CD8-positive, alpha-beta memory T cell (primary cell): ENCODE results near the gene ABHD2. TPM values are rescaled to one million over a fixed set of nuclear protein-coding genes. Genes with fewer than 3 reads are reported as not detected.

ENCODE experiments used
- CTCF ChIA-PET: fragments of 350-600 bp; sonication (Branson Sonifier 250); formaldehyde crosslinking; loops from one replicate; lab custom pipeline; 2021; ENCODE audit warnings: antibody characterized with exemption; lab: Charles Lee
- POLR2A ChIA-PET: fragments of 350-600 bp; sonication (Branson Sonifier 250); formaldehyde crosslinking; loops from one replicate; lab custom pipeline; 2021; ENCODE audit warnings: antibody characterized with exemption; lab: Charles Lee
- DNase-seq, 5 donors: peaks; one replicate each; pipeline versions ENCODE4 v3.0.0 to v3.0.0-alpha.2; 2020 to 2022; ENCODE audit warnings: mixed read lengths in 1 of 5
- H3K27ac ChIP-seq: one replicate; pipeline ENCODE4 v1.7.0; 2013; ENCODE audit warnings: low read depth, mild to moderate bottlenecking, low read length, moderate library complexity
- H3K27me3 ChIP-seq: 2 replicates; pipeline ENCODE4 v1.7.0; 2013; ENCODE audit warnings: low read length, mild to moderate bottlenecking; ENCODE audit not compliant: insufficient read depth, poor library complexity, severe bottlenecking
- H3K36me3 ChIP-seq: 2 replicates; pipeline ENCODE4 v1.7.0; 2013; ENCODE audit warnings: mild to moderate bottlenecking, low read length, moderate library complexity; ENCODE audit not compliant: insufficient read depth
- H3K4me1 ChIP-seq: 2 replicates; pipeline ENCODE4 v1.7.0; 2013; ENCODE audit warnings: mild to moderate bottlenecking, low read length, moderate library complexity; ENCODE audit not compliant: insufficient read depth
- H3K4me3 ChIP-seq: 2 replicates; pipeline ENCODE4 v1.7.0; 2013; ENCODE audit warnings: mild to moderate bottlenecking, low read length
- H3K9me3 ChIP-seq: 2 replicates; pipeline ENCODE4 v1.7.0; 2013; ENCODE audit warnings: mild to moderate bottlenecking, low read length
- H3K27ac Mint-ChIP-seq, 8 donors: one replicate each; pipeline ENCODE4 v1.8.0; 2020 to 2021; ENCODE audit warnings: mixed read lengths in 8 of 8, mild to moderate bottlenecking in 6 of 8, inconsistent platforms in 3 of 8, moderate library complexity in 3 of 8
- H3K27me3 Mint-ChIP-seq, 2 donors: one replicate each; pipeline ENCODE4 v1.8.0; 2020 to 2021; ENCODE audit warnings: mixed read lengths in 2 of 2, mild to moderate bottlenecking in 1 of 2, moderate library complexity in 1 of 2
- H3K36me3 Mint-ChIP-seq, 3 donors: one replicate each; pipeline ENCODE4 v1.8.0; 2020 to 2021; ENCODE audit warnings: mixed read lengths in 3 of 3, inconsistent platforms in 1 of 3, mild to moderate bottlenecking in 1 of 3
- H3K4me1 Mint-ChIP-seq, 3 donors: one replicate each; pipeline ENCODE4 v1.8.0; 2020 to 2021; ENCODE audit warnings: mixed read lengths in 3 of 3, inconsistent platforms in 1 of 3, mild to moderate bottlenecking in 1 of 3
- H3K4me3 Mint-ChIP-seq, 7 donors: one replicate each; pipeline ENCODE4 v1.8.0; 2020 to 2021; ENCODE audit warnings: mixed read lengths in 7 of 7, mild to moderate bottlenecking in 6 of 7, moderate library complexity in 4 of 7, inconsistent platforms in 2 of 7
- H3K9me3 Mint-ChIP-seq, 5 donors: one replicate each; pipeline ENCODE4 v1.8.0; 2020 to 2022; ENCODE audit warnings: mixed read lengths in 5 of 5, mild to moderate bottlenecking in 3 of 5, moderate library complexity in 2 of 5, inconsistent platforms in 1 of 5
- polyA plus RNA-seq: library from polyadenylated mRNA; unstranded; fragments of 300-500 nt; fragmentation: Illumina TruSeq; gene quantifications from one replicate; pipeline ENCODE4 v1.2.3, GENCODE V29; 2021
- total RNA-seq, 2 experiments: library from RNA; stranded (reverse); gene quantifications; one replicate each; pipeline ENCODE4 v1.2.3, GENCODE V29; 2021

ABHD2 gene
- total and polyA plus RNA-seq, 3 experiments from 2014 or later: 22.9 to 79.8 (median 68.7) TPM

DNA sequence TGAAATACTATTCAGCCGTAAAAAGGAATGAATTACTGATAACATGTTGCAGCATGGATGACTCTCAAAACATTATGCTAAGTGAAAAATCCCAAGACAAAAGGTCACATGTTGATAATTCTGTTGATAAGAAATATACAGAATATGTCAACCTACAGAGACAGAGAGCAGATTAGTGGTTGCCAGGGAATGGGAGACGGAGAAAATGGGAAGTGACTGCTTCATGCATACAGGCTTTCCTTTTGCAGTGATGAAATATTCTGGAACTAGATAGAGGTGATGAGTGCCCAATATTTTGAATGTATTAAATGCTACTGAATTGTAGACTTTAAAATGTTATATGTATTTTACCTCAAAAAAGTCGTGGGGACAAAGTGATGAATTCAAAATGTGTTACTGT lies 56.2 kb downstream of the ABHD2 start:
- DNase-seq: no peak
- Histone ChIP-seq H3K4me1 (peaks cover 3% of the 10 kb centered on the region), H3K4me3 (no peak overlapping the region), H3K27me3 (no peaks in the 10 kb centered on the region), H3K36me3 (no peaks in the 10 kb centered on the region), H3K27ac (no peak overlapping the region), H3K9me3 (no peaks in the 10 kb centered on the region)
- CTCF ChIA-PET: no interaction called here
- H3K27ac Mint-ChIP-seq: peak overlapping the region in 1 of 8 donors; percentile 14
- H3K9me3 Mint-ChIP-seq: no peaks in the 10 kb centered on the region
- H3K27me3 Mint-ChIP-seq: no peaks in the 10 kb centered on the region
- no peak overlapping the region for H3K4me3 Mint-ChIP-seq
- H3K4me1 Mint-ChIP-seq: peaks cover 25 to 33% (median 31%) of the 10 kb centered on the region in 3 donors
- POLR2A ChIA-PET: no interaction called here
- H3K36me3 Mint-ChIP-seq: peaks cover 0 to 30% (median 12%) of the 10 kb centered on the region in 3 donors

DNA sequence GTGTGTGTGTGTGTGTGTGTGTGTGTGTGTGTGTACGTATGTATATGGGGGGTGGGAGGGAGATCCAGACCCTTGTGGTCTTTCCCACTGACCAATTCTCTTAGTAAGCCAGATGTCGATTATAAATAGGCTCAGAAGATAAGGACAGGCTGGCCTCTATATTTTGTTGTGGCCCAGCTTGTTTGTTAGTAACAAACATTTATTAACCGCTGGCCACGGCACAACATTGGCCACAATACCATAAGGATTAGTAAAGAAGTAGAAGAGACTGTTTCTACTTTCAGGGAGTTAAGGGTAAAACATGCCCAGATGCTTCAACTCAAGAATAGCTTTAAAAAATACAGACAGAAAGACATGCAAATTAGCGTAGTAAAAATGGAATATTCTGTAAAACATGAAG lies 58.1 kb downstream of the ABHD2 start:
- H3K9me3 Mint-ChIP-seq: no peaks in the 10 kb centered on the region
- no peak overlapping the region for H3K4me3 Mint-ChIP-seq
- ChIA-PET CTCF (interaction anchor here (0.9 kb wide), 1 partner anchor 22 kb away, joined by 3 read pairs; no protein-coding TSS in a partner anchor), POLR2A (no interaction called here)
- Histone ChIP-seq H3K36me3 (peaks cover 6% of the 10 kb centered on the region), H3K4me1 (peaks cover 3% of the 10 kb centered on the region), H3K27ac (no peak overlapping the region), H3K4me3 (no peak overlapping the region), H3K27me3 (no peaks in the 10 kb centered on the region), H3K9me3 (no peaks in the 10 kb centered on the region)
- H3K27ac Mint-ChIP-seq: peak overlapping the region in 1 of 8 donors; percentile 31
- H3K36me3 Mint-ChIP-seq: peaks cover 0 to 29% (median 10%) of the 10 kb centered on the region in 3 donors
- no peak for DNase-seq
- H3K27me3 Mint-ChIP-seq: no peaks in the 10 kb centered on the region
- peaks cover 20 to 27% (median 22%) of the 10 kb centered on the region in 3 donors for H3K4me1 Mint-ChIP-seq

DNA sequence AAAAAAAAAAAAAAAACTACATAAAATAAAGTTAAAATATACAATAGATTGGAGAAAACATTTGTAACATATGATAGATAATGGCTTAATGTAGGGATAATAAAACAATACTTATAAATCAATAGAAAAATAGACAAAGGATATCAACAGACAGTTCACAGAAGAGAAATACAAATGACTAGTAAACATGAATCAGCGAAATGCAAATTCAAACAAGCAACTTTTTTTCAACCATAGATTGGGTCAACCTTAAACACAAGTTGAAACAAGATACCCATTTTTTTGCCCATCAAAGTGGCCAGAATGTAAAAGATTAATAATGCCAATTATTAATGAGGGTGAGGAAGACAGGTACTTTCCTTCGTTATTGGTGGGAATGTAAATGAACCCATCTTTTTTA lies 59.9 kb downstream of the ABHD2 start:
- H3K4me1 Mint-ChIP-seq: peaks cover 11 to 14% (median 12%) of the 10 kb centered on the region in 3 donors
- Histone ChIP-seq H3K27me3 (no peaks in the 10 kb centered on the region), H3K27ac (no peak overlapping the region), H3K36me3 (peaks cover 21% of the 10 kb centered on the region), H3K4me1 (peaks cover 3% of the 10 kb centered on the region), H3K4me3 (no peak overlapping the region), H3K9me3 (no peaks in the 10 kb centered on the region)
- no peaks in the 10 kb centered on the region for H3K9me3 Mint-ChIP-seq
- no peak overlapping the region for H3K27ac Mint-ChIP-seq
- no peak overlapping the region for H3K4me3 Mint-ChIP-seq
- peaks cover 3 to 35% (median 16%) of the 10 kb centered on the region in 3 donors for H3K36me3 Mint-ChIP-seq
- POLR2A ChIA-PET: no interaction called here
- H3K27me3 Mint-ChIP-seq: no peaks in the 10 kb centered on the region
- DNase-seq: no peak
- CTCF ChIA-PET: no interaction called here

DNA sequence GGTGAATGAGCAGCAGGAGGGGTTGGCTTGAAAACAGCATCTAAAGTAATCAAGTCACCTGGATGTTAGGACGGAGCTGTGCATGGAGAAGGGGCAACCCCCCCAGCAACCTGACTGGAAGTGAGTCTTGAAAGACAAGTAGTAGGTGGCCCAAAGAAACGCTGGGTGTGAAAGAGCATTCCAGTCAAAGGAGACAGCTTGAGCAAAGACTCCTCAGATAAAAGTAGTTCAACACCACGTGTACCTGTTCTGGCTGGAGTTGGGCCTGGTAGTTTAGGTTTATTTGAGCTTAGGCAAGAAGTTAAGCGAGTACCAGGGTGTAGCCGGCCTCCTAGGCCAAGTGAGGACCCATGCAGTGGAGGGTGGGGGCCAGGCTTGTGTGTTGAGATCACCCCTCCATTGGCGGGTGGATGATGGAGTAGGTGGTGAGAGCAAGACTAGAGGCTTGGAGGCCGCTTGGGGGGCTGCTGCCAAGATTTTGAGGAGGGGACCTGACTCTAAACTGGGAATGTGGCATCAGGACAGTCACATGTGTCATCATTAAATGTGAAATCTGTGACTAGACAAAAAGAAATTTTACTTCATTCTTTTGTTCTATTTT lies 61.3 kb downstream of the ABHD2 start:
- DNase-seq: no peak
- no peak overlapping the region for H3K4me3 ChIP-seq
- Mint-ChIP-seq H3K9me3 (no peaks in the 10 kb centered on the region), H3K27me3 (no peaks in the 10 kb centered on the region), H3K4me1 (peaks cover 0 to 6% (median 2%) of the 10 kb centered on the region in 3 donors), H3K27ac (peak overlapping the region in 1 of 8 donors; percentile 42), H3K4me3 (no peak overlapping the region), H3K36me3 (peaks cover 3 to 41% (median 21%) of the 10 kb centered on the region in 3 donors)
- ChIA-PET POLR2A (no interaction called here), CTCF (no interaction called here)
- H3K27me3 ChIP-seq: no peaks in the 10 kb centered on the region
- no peaks in the 10 kb centered on the region for H3K9me3 ChIP-seq
- peaks cover 24% of the 10 kb centered on the region for H3K36me3 ChIP-seq
- no peak overlapping the region for H3K27ac ChIP-seq
- no peaks in the 10 kb centered on the region for H3K4me1 ChIP-seq

DNA sequence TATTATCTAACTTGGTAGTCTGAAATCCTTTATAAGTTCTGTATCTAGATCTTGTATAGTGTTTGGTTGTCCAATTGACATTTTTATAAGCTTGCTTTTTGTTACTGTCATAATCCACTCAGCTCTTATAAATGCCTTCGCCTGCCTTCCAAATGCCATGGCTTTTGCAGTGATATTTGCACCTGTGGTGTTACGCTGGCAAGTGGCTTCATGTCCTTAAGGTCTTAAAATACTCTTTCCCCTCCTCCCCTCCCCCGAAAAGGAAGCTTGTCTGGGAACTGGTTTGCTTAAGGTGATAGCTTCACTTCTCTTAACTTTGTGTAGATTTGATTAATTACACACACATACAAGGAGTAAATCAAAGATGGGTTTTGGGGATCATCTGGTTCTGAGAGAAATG lies 62.0 kb downstream of the ABHD2 start:
- Mint-ChIP-seq H3K27me3 (no peaks in the 10 kb centered on the region), H3K27ac (peak overlapping the region in 2 of 8 donors; percentile 48 to 65), H3K4me1 (peaks cover 0 to 6% (median 0%) of the 10 kb centered on the region in 3 donors), H3K9me3 (no peaks in the 10 kb centered on the region), H3K4me3 (no peak overlapping the region), H3K36me3 (peaks cover 5 to 45% (median 24%) of the 10 kb centered on the region in 3 donors)
- Histone ChIP-seq H3K9me3 (no peaks in the 10 kb centered on the region), H3K4me3 (no peak overlapping the region), H3K36me3 (peaks cover 24% of the 10 kb centered on the region), H3K27ac (no peak overlapping the region), H3K4me1 (no peaks in the 10 kb centered on the region), H3K27me3 (no peaks in the 10 kb centered on the region)
- DNase-seq: no peak
- CTCF ChIA-PET: no interaction called here
- POLR2A ChIA-PET: no interaction called here

DNA sequence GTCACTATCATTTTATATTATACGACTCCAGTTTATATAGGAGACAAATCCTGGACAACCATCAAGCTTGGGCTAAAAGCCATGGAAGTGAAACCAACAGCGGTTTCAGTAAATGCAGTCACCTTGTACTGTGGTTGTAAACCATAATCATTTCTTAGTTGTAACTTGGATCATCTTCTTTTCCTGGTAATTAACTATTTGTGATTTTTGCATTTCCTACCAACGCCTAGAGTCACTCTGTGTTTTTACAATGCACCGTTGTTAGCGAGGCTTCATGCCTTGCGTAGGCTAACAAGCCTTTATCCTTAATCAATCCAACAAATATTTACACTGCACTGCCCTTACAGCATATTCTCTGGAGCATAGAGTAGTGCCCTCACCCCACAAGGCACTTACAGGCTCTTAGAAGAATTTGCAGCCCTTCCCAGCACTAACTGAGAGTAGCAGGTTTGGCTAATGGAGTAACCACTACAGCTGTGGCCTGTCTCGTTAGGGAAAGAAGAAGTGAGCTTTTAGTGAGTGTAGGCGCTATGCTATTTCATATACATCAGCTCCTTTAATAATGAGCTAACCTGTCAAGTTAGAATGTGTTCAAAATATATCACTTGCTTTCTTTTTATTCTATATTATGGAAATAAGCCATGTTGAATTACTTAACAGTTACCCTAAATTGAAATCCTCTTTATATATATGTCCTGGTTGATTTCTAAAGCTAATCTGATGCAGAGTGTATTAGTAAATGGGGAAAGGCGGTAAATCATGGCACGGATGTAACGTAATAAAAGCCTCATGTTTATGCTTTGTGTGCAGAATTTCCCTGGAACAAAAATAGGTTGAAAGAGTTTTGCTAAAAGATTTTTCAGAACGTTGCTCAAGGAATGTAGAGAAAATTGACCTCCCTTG lies 62.8 kb downstream of the ABHD2 start:
- no peaks in the 10 kb centered on the region for H3K27me3 ChIP-seq
- H3K27me3 Mint-ChIP-seq: no peaks in the 10 kb centered on the region
- peaks cover 10 to 49% (median 23%) of the 10 kb centered on the region in 3 donors for H3K36me3 Mint-ChIP-seq
- no peak for DNase-seq
- ChIA-PET CTCF (no interaction called here), POLR2A (no interaction called here)
- H3K4me3 ChIP-seq: no peak overlapping the region
- no peaks in the 10 kb centered on the region for H3K9me3 ChIP-seq
- H3K4me1 ChIP-seq: no peaks in the 10 kb centered on the region
- peaks cover 0 to 4% (median 0%) of the 10 kb centered on the region in 3 donors for H3K4me1 Mint-ChIP-seq
- peaks cover 24% of the 10 kb centered on the region for H3K36me3 ChIP-seq
- H3K9me3 Mint-ChIP-seq: no peaks in the 10 kb centered on the region
- H3K27ac Mint-ChIP-seq: no peak overlapping the region
- no peak overlapping the region for H3K4me3 Mint-ChIP-seq
- no peak overlapping the region for H3K27ac ChIP-seq

DNA sequence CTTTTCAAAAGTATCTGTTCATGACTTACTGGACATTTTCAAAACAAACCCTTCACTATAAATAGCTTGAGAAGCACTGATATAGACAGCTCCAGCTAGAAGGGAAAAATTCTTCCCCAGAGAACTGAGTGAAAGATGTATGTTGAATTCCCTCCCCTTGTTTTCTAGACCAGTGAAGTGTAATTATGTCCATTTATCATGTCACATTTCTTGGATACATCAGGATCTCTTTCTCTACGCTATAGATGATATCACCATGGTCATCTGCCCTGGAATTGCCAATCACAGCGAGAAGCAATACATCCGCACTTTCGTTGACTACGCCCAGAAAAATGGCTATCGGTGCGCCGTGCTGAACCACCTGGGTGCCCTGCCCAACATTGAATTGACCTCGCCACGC lies 66.9 kb downstream of the ABHD2 start:
- Mint-ChIP-seq H3K4me3 (no peak overlapping the region), H3K4me1 (peaks cover 0 to 1% (median 0%) of the 10 kb centered on the region in 3 donors), H3K9me3 (no peaks in the 10 kb centered on the region), H3K27me3 (no peaks in the 10 kb centered on the region), H3K36me3 (peaks cover 10 to 77% (median 33%) of the 10 kb centered on the region in 3 donors), H3K27ac (peak overlapping the region in 1 of 8 donors; percentile 74)
- Histone ChIP-seq H3K9me3 (no peaks in the 10 kb centered on the region), H3K27me3 (no peaks in the 10 kb centered on the region), H3K4me3 (no peak overlapping the region), H3K36me3 (peaks cover 32% of the 10 kb centered on the region), H3K27ac (no peak overlapping the region), H3K4me1 (no peaks in the 10 kb centered on the region)
- CTCF ChIA-PET: no interaction called here
- POLR2A ChIA-PET: no interaction called here
- DNase-seq: no peak

DNA sequence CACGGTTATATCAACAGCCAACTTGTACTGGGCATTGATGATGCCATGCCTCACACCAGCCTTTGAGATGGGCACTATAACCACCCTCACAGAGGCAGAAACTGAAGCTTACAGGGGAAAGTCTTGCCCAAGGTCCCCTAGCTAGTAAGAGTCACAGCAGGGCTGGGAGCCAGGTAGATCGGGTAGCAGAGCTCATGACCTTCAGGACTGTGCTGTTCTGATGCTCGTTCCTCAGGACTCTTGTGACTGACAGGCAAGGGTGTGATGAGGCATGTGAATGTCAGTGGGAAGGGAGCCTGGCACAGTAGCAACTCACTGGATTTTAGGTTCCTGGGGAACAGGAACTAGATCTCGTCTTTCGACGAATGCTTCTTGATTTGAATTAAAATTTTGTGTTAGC lies 67.4 kb downstream of the ABHD2 start:
- Mint-ChIP-seq H3K27me3 (no peaks in the 10 kb centered on the region), H3K4me3 (no peak overlapping the region), H3K27ac (no peak overlapping the region), H3K9me3 (no peaks in the 10 kb centered on the region), H3K36me3 (peaks cover 10 to 80% (median 33%) of the 10 kb centered on the region in 3 donors), H3K4me1 (peaks cover 0 to 1% (median 0%) of the 10 kb centered on the region in 3 donors)
- Histone ChIP-seq H3K36me3 (peaks cover 31% of the 10 kb centered on the region), H3K4me3 (no peak overlapping the region), H3K4me1 (no peaks in the 10 kb centered on the region), H3K27me3 (no peaks in the 10 kb centered on the region), H3K9me3 (no peaks in the 10 kb centered on the region), H3K27ac (no peak overlapping the region)
- no peak for DNase-seq
- POLR2A ChIA-PET: no interaction called here
- CTCF ChIA-PET: interaction anchor here (1.2 kb wide), 1 partner anchor 9 kb away, joined by 3 read pairs; no protein-coding TSS in a partner anchor
